Activated CD4-positive, alpha-beta T cell treated with anti-CD3 and anti-CD28 coated beads, Interleukin-10, Interleukin-2, amounts not matched to agents 100 ng/mL and 50 ng/mL, durations not matched to agents 16 hours and 8 hours (primary cell): ENCODE results near the gene ATL2.
"Not testable (repeated sequence)": the region's sequence is repeated elsewhere in the genome, so short reads cannot be mapped to it uniquely, and the experiment has no call there.

Source experiments
- DNase-seq: peaks from one replicate; pipeline ENCODE4 v3.0.0-alpha.2; 2020

ATL2 gene

GRCh38 chr2:38377050-38377828 lies at the start of gene ATL2:
ATL2 (minus strand) TSS chr2:38377273; CDS start chr2:38377260, 13 bp downstream.
- peak; percentile 97 for DNase-seq

DNA sequence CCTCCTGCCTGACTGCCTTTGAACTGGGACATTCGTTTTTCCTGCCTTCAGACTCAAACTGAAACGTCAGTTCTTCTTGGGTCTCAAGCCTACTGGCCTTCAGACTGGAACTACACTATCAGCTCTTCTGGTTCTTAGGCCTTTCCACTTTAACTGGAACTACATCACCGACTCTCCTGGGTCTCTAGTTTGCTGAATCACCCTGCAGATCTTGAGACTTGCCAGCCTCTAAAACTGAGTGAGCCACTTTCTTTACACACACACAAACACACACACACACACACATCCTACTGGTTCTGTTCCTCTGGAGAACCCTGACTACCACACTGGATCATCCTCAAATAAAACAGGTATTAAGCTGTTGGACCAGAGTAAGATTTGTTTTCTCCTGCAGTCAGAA lies 46.7 kb upstream of the ATL2 start:
- DNase-seq, result no peak

- DNase-seq, result no peak
Observed at GRCh38 chr2:38421274-38422056, 44.4 kb upstream of the ATL2 start.

- no peak for DNase-seq
Observed at GRCh38 chr2:38419499-38419898, 42.4 kb upstream of the ATL2 start.

GRCh38 chr2:38418735-38419134 lies 41.7 kb upstream of the ATL2 start:
- DNase-seq, result no peak

GRCh38 chr2:38417745-38418689 lies 40.9 kb upstream of the ATL2 start:
- DNase-seq, result no peak

GRCh38 chr2:38416296-38417036 lies 39.4 kb upstream of the ATL2 start:
- DNase-seq, result no peak

- DNase-seq, result no peak
Observed at GRCh38 chr2:38415728-38416291, 38.7 kb upstream of the ATL2 start.

- DNase-seq, result no peak
Observed at GRCh38 chr2:38415023-38415422, 38.0 kb upstream of the ATL2 start.

GRCh38 chr2:38412235-38412871 lies 35.3 kb upstream of the ATL2 start:
- not testable (repeated sequence) for DNase-seq

- no peak for DNase-seq
Observed at GRCh38 chr2:38409156-38410102, 32.4 kb upstream of the ATL2 start.

- no peak for DNase-seq
Observed at GRCh38 chr2:38407111-38407682, 30.1 kb upstream of the ATL2 start.

DNA sequence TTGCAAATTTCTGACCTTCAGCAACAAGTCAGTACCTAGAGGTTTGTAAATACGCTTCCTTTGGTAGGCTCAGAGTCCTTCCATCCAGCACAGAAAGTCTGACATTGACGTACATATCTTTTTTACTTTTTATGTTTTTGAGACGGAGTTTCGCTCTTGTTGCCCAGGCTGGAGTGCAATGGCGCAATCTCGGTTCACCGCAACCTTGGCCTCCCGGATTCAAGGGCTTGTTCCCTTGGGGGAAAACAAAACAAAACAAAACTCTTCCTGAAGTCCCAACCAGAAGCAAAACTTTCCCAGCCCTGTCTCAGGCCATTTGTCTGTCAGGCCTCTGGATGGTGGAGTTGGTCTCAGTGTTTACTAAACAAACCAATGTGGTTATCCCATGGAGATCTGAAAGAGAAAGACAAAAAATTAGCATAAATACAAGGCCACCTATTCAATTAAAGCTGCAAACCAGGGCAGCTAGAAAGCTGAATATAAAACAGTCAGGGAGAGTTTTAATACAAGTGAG lies 29.6 kb upstream of the ATL2 start:
- DNase-seq, result no peak

- no peak for DNase-seq
Observed at GRCh38 chr2:38405917-38406596, 29.0 kb upstream of the ATL2 start.

GRCh38 chr2:38400513-38400912 lies 23.4 kb upstream of the ATL2 start:
- DNase-seq, result no peak

DNA sequence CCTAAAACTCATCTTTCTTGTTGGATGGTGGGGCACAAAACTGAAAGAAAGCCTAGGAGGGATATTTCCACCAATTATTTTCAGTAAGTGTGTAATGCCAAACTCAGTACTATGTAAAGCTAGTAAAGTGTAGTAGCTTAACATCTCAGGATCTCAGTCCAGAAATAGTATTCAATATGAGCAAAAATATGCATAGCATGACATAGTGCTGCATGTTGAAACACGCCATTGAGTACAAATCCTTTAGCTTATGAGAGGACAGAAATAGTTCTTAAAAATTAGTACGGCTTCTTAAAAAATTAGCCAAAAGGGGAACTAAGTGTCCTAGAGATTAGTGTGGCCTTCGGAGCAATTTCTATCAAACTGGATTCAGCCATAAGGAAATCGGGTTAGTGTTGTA lies 21.7 kb upstream of the ATL2 start:
- no peak for DNase-seq

DNA sequence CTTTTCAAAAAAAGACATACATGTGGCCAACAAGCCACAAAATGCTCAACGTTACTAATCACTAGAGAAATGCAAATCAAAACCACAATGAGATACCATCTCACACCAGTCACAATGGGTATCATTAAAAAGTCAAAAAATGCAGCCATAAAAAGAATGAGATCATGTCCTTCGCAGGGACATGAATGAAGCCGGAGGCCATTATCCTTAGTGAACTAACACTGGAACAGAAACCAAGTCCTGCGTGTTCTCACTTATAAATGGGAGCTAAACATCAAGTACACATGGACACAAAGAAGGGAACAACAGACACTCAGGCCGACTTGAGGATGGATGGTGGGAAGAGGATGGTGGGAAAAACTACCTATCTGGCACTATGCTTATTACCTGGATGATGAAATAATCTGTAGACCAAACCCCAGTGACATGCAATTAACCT lies 17.8 kb upstream of the ATL2 start:
- DNase-seq, result peak; percentile 50

- no peak for DNase-seq
Observed at GRCh38 chr2:38394041-38394440, 17.0 kb upstream of the ATL2 start.

GRCh38 chr2:38390947-38391346 lies 13.9 kb upstream of the ATL2 start:
- no peak for DNase-seq
